ENCODE results near the gene SPINT1. TPM values are rescaled to one million over a fixed set of nuclear protein-coding genes. Genes with fewer than 3 reads are reported as not detected.
A peak's percentile ranks its signal among the peaks of the same experiment; 100 is the strongest.

SPINT1 gene
- total and polyA plus RNA-seq, 2 donors (not counting 1 experiment from before 2014, with no cell fraction given) = under 0.01 to 0.09 TPM

DNA sequence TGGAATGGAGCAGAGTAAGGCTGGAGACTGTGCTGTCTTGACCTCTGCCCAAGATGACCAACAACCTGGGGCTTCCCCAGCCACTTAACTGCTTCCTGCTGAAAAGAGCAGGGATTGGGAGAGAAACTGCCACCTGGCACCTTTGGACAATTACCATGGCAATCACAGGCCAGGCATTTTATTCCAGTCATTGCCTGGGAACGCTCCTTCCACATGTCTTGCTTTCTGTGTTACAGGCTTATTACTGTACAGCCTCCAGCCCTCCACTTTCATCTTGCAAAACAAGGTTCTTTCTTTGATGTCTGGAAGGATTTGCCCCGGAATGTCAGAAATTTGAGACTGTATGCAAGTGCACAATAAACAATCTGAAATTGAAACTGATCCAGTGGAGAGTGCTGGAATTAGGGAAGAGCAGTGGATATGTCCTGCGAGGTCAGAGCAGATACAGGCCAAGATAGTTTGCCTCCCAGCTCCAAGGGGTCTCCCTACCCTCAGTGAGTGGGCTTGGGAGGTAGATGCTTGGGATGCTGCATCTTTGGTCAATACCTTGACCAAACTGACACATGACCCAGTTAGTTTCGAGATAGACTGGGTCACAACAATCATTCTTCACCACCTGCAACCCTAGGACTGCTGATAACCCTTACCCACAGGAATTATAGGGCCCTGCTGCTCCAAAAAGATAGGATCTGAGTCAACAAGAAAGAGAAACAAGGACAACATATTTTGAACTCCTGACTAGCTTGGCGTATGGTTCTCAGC lies 18.0 kb upstream of the SPINT1 start:
- no peak overlapping the region for H3K27ac ChIP-seq (ENCODE audit: insufficient read depth, low read length)
- TF ChIP-seq CTCF (conservative IDR thresholded peaks at IDR 0.05 in 1 of 2, IDR thresholded peaks at IDR 0.05 in 1 of 2; ENCODE audit: low read depth in 1 of 2, low read length in 2 of 2) = no peak
- TF ChIP-seq EZH2 (IDR thresholded peaks at IDR 0.05; ENCODE audit: low read length, missing control alignments) = no peak
- no peaks in the 10 kb centered on the region for H3K4me1 ChIP-seq (ENCODE audit: control insufficient read depth, extremely low read depth, insufficient read depth, low read length)
- H3K79me2 ChIP-seq (ENCODE audit: control insufficient read depth, insufficient read depth, low read length) = no peaks in the 10 kb centered on the region
- no peak overlapping the region for H3K4me2 ChIP-seq (ENCODE audit: extremely low read depth, insufficient read depth, low read length)
- H3K27me3 ChIP-seq (ENCODE audit: control insufficient read depth, insufficient read depth, low read length) = peaks cover 16% of the 10 kb centered on the region
- H3K9me3 ChIP-seq (ENCODE audit: control insufficient read depth, insufficient read depth, low read depth, low read length) = no peaks in the 10 kb centered on the region
- H3K4me3 ChIP-seq (replicated peaks in 1 of 4; ENCODE audit: control extremely low read depth in 1 of 4, insufficient read depth in 1 of 4, low read depth in 3 of 4, low read length in 4 of 4) = no peak overlapping the region
- no peak overlapping the region for H2AFZ ChIP-seq (ENCODE audit: low read length)
- H4K20me1 ChIP-seq (ENCODE audit: control insufficient read depth, extremely low read depth, insufficient read depth, low read length) = no peaks in the 10 kb centered on the region
- H3K9ac ChIP-seq (ENCODE audit: insufficient read depth, low read length) = no peak overlapping the region
- peak in 1 of 2 donors; percentile 34 for DNase-seq (ENCODE audit: low read depth in 2 of 2)
- H3K36me3 ChIP-seq (ENCODE audit: control insufficient read depth, insufficient read depth, low read length) = no peaks in the 10 kb centered on the region

GRCh38 chr15:40826423-40827075 lies 17.3 kb upstream of the SPINT1 start:
- Histone ChIP-seq H3K36me3 (ENCODE audit: control insufficient read depth, insufficient read depth, low read length) (no peaks in the 10 kb centered on the region), H3K4me3 (replicated peaks in 1 of 4; ENCODE audit: control extremely low read depth in 1 of 4, insufficient read depth in 1 of 4, low read depth in 3 of 4, low read length in 4 of 4) (no peak overlapping the region), H3K79me2 (ENCODE audit: control insufficient read depth, insufficient read depth, low read length) (no peaks in the 10 kb centered on the region), H3K27ac (ENCODE audit: insufficient read depth, low read length) (no peak overlapping the region), H3K9me3 (ENCODE audit: control insufficient read depth, insufficient read depth, low read depth, low read length) (no peaks in the 10 kb centered on the region), H4K20me1 (ENCODE audit: control insufficient read depth, extremely low read depth, insufficient read depth, low read length) (no peaks in the 10 kb centered on the region), H2AFZ (ENCODE audit: low read length) (no peak overlapping the region), H3K27me3 (ENCODE audit: control insufficient read depth, insufficient read depth, low read length) (peaks cover 16% of the 10 kb centered on the region), H3K4me2 (ENCODE audit: extremely low read depth, insufficient read depth, low read length) (no peak overlapping the region), H3K4me1 (ENCODE audit: control insufficient read depth, extremely low read depth, insufficient read depth, low read length) (no peaks in the 10 kb centered on the region), H3K9ac (ENCODE audit: insufficient read depth, low read length) (no peak overlapping the region)
- DNase-seq (ENCODE audit: low read depth in 2 of 2) = peak in 1 of 2 donors; percentile 23
- TF ChIP-seq EZH2 (IDR thresholded peaks at IDR 0.05; ENCODE audit: low read length, missing control alignments) (no peak), CTCF (conservative IDR thresholded peaks at IDR 0.05 in 1 of 2, IDR thresholded peaks at IDR 0.05 in 1 of 2; ENCODE audit: low read depth in 1 of 2, low read length in 2 of 2) (no peak)

DNA sequence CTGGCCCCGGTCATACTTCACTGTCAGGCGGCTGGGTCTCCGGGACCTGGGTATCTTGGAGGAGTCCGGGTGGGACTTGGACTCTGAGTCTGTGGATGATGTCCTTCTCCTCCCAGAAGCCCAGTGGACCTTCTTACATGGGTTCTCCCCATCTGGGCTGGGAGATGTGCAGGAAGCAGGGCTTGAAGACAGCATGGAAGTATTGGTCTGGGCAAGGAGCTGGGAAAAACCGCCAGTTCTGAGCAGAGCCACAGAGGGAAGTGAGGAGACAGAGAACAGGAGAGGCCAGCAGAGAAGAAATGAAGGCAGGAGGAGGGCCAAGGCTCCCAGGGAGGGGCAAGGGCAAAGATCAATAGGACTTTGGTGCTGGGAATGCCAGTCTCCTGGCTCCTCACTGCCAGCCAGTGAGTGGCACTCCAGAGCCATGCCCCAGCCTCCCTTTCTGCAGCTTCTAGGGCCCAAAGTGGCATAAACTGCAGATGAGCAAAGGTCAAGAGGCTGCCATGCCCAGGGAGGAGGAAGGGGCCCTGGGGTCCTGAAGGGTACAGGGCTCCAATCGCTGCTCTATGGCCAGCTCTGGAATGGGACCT lies 15.3 kb upstream of the SPINT1 start, which contains the start of gene PPP1R14D:
TSS of gene PPP1R14D (minus strand) at position 262 of the 590 bp plus-strand sequence. CDS start at position 195, 67 bp downstream.
- no peak for TF ChIP-seq EZH2 (IDR thresholded peaks at IDR 0.05; ENCODE audit: low read length, missing control alignments)
- no peak for TF ChIP-seq CTCF (conservative IDR thresholded peaks at IDR 0.05 in 1 of 2, IDR thresholded peaks at IDR 0.05 in 1 of 2; ENCODE audit: low read depth in 1 of 2, low read length in 2 of 2)
- DNase-seq (ENCODE audit: low read depth in 2 of 2) = no peak
- H3K9me3 ChIP-seq (ENCODE audit: control insufficient read depth, insufficient read depth, low read depth, low read length) = no peaks in the 10 kb centered on the region
- H3K4me1 ChIP-seq (ENCODE audit: control insufficient read depth, extremely low read depth, insufficient read depth, low read length) = no peaks in the 10 kb centered on the region
- H3K9ac ChIP-seq (ENCODE audit: insufficient read depth, low read length) = no peak within 1 kb of the TSS
- H3K4me2 ChIP-seq (ENCODE audit: extremely low read depth, insufficient read depth, low read length) = no peak within 1 kb of the TSS
- H2AFZ ChIP-seq (ENCODE audit: low read length) = no peak within 1 kb of the TSS
- no peaks in the 10 kb centered on the region for H3K36me3 ChIP-seq (ENCODE audit: control insufficient read depth, insufficient read depth, low read length)
- H3K27ac ChIP-seq (ENCODE audit: insufficient read depth, low read length) = no peak within 1 kb of the TSS
- H3K4me3 ChIP-seq (replicated peaks in 1 of 4; ENCODE audit: control extremely low read depth in 1 of 4, insufficient read depth in 1 of 4, low read depth in 3 of 4, low read length in 4 of 4) = no peak within 1 kb of the TSS
- H3K79me2 ChIP-seq (ENCODE audit: control insufficient read depth, insufficient read depth, low read length) = no peaks in the 10 kb centered on the region
- peaks cover 16% of the 10 kb centered on the region for H3K27me3 ChIP-seq (ENCODE audit: control insufficient read depth, insufficient read depth, low read length)
- H4K20me1 ChIP-seq (ENCODE audit: control insufficient read depth, extremely low read depth, insufficient read depth, low read length) = no peaks in the 10 kb centered on the region

Data from fibroblast of lung (primary cell).